CD4-positive, alpha-beta T cell treated with Interferon alpha-2 for 1 hour (primary cell): ENCODE results near the gene COL8A2.

Experiments used
- DNase-seq, 2 donors: peaks; one replicate each; pipeline ENCODE4 v3.0.0-alpha.2; 2020 to 2022

The COL8A2 gene

DNA sequence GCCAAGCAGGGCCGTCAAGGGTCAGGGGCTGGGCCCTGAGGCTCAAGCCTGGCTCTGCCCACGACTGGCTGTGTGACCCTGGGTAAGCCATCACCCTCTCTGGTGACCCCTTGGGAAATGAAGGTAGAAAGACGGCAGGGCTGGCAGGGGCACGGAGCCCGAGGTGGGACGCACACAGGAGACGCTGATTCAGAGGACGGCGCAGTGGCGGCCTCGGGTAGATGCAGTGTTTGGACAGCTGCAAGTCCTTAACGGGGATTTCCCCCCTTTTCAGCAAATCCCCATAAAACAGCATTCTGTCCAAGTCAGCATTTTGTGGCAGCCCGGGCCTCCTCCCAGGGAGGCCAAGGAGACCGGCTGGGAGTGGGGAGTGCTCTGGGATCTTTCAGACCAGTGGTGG, 16.7 kb downstream of the COL8A2 start:
- DNase-seq = no peak

DNA sequence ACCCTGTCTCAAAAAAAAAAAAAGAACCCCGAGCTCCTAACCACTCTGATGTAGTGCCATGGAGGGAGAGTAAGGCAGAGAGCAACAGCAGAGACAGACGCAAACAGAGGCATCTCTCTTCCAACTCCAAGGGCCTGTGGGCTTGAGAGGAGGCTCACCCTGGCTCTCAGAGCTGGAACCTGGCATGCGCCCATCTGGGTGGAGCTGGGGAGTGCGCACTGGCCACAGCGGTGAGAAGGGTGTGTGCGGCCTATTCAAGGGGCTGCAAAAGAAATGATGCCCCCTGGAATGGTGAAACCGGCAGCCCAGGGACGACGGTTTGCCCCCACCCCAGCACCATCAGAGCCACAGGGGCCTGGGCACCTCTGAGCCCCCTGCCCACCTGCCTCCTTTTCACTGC, 17.6 kb downstream of the COL8A2 start:
- no peak for DNase-seq

DNA sequence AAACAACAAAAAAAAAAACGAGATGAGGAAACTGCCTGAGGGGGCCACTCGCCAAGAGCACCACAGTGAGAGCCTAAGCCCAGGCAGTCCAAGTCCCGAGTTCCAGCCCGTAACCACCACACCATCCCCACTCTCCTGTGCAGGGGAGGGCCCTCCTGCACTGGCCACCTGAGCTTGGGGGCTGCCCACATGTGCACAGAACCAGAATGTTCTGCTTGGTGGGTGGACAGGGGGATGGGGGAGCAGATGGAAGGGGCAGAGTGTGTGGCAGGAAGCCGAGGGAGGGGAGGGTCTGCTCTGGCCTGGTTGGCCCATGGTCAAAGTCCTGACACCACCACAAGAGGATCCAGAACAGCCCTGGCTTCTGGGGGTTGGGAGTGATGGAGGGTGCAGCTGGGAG, 18.8 kb downstream of the COL8A2 start:
- DNase-seq = no peak

DNA sequence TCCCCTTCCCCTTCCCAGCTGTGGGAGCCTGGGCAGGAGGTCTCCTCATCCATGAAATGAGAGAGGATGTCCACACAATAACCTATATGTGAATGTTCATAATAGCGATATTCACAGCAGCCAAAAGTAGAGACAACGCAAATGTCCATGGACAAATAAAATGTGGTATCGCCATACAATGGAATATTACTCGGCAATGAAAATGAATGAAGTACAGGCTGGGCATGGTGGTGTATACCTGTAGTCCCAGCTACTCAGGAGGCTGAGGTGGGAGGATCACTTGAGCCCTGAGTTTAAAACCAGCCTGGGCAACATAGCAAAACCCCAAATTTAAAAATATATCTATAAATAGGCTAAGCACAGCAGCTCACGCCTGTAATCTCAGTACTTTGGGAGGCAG, 23.5 kb downstream of the COL8A2 start:
- no peak for DNase-seq

DNA sequence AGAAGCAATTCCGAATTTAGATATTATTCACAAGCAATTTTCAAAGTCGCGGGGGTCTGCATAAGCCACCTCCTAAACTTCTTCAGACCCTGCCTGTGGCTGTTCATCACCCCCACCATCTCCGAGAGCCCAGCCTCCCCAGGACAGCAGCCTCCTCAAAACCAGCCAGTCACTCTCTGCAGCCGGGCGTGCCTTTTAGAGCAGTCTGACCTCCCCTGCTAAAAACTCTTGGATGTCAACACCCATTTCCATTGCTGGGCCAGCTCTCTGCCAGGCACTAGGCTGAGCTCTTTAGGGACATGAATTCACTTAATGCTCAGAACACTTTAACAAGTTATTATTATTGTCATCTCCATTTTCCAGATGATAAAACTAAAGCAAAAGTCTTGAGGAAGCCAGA, 24.6 kb downstream of the COL8A2 start:
- no peak for DNase-seq

DNA sequence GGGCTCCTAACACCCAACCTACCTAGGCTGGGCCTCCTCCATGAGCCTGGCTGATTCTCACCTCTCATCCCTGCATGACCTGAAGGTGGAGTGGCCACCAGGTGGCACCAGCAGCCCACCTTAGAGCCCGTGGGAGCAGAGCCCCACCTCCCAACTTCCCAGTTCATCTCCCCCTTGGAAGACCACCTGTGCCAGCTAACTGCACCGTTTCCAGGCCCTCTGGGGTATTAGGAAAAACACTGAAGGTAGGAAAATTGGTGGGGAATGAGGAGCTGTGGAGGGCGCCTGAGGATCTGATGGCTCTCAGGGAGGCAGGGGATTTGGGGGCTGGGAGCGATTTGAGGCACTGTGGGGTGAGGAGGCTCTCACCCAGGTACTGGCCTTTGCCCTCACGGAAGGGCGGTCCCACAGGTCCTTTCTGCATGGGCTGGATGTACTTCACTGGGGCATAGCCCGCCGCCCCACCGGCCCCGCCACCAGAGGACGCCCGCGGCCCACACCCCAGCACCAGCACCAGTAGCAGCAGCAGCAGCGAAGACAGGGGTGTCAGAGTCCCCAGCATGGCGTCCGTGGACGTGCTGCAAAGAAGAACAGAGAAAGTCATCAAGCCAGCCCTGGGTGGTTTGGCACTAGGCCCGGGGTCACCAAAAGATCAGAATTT, 25.2 kb downstream of the COL8A2 start:
- peak; percentile 68 to 78 for DNase-seq

DNA sequence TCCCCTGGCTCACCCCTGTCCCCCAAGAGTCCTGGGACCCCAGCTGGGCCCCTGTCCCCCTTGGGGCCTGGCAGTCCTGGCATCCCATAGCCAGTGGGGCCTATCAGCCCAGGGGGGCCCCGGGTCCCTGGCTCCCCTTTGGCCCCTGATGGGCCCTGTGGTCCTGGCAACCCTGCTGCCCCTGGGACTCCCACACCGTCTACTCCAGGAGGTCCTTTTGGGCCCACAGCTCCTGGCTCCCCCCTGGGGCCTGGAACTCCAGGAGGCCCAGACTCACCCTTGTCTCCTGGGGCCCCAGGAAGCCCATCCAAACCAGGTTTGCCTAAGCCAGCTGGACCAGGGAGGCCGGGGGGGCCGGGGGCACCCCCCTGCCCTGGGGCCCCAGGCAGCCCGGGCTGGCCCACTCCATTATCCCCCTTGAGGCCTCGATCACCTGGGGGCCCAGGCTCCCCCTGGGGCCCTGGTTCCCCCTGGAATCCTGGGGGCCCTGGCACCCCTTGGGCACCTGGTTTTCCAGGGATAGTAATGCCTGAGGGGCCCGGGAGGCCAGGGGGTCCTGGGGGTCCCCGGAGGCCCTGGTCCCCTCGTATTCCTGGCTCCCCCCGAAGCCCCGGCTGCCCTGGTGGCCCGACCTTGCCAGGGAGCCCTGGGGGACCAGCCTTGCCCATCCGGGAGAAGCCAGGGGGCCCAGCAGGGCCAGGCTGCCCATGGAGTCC, 26.2 kb downstream of the COL8A2 start:
- no peak for DNase-seq

DNA sequence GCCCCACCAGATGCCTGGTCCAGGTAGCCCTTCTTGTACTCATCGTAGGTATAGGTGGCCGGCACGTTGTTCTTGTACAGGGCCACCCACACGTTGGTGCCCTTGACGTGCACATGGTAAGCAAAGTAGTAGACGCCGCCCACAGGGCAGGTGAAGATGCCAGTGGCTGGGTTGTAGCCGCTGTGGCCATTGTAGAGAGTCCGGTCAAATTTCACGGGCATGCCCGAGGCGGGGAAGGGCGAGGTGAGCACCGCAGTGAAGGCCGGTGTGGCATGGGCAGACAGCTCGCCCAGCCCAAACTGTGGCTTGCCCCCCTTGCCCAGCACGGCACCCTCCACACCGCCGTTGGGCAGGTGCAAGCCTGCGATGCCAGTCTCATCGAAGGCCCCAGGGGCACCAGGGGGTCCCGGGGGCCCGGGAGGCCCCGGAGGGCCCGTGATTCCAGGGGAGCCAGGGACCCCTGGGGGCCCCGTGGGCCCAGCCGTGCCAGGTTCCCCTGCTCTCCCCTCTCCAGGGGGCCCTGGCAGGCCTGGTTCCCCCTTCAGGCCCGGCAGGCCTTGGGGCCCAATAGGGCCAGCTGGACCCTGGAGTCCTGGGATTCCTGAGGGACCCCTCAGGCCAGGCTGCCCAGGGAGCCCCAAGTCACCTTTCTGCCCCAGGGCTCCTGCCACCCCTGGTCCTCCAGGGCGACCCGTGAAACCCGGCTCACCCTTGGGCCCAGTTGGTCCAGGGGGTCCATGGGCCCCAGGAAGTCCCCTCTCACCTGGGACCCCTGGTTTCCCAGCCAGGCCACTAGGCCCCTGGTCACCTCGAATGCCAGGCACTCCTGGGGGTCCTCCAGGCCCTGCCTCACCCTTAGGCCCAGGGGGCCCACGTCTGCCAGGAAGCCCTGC, 27.1 kb downstream of the COL8A2 start:
- DNase-seq = no peak

DNA sequence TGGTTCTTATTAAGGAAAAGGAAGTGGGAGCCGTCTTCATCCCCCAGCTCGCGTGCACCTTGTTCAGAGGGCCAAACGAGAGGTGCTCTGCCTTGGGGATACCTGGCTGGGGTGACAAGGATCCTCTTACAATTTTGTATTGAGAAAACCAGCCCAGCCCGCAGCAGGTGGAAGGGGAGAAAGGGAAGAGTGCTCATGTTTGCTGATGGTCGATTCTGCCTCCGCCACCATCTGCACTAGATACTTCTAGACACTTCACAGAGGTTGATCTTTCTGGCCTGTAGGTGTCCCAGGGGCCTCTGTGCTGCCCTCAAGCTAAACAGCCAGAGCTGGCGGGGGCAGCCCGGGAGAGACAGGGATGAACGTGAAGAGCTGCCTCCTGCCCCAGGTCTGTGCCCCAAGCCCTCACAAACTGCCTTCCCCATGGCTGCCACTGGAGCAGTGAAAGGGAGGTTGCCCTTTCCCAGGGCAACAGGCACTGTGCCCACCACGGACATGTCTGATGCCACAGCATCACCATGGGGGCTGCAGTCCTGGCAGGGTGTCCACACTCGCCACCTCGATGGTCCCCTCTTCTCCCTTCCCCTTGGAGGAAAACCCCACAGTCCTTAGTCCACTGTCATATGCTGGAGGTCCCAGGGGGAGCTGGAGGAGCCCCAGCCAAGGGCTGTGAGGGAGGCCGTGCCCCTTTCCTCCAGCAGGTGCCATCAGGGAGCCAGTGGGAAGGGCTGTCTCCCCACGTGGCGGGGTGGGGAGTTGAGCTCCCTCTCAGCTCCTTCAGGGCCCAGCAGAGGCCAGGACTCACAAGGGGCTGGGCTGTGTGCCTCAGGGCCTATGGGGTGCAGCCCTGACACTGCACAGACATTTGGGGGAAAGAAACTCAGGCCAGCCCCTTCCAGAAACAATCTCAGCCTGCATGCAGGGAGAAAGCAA, 28.3 kb downstream of the COL8A2 start:
- no peak for DNase-seq

DNA sequence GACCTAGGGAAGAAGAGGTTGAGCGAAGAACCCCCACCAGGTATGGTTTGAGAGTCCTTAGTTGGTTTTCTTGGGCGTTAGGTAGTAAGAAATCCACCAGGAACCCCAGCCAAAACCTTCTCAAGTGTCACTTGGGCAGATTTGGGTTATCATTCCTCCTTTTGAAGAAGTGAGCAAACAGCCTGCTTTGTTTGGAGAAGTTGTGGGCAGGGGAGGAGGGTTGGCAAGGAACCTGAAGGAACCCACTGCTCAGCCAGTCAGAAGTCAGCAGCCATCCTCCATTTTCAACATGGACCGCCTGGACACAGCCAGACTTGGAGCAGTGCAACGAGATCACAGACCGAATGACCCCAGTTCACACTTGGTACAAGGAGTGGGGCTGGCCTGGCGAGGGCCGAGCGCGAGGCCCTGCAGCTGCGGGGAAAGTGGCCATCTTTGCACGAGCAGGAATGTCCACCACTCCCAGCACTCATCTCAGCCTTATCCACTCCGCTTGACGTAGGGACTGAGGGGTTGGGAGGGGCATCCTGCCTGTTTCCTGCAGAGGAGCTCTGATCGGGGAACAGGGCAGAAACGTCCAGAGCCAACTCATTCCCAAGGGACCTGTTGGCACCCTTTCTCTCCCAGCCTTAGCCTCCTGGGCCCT, 29.1 kb downstream of the COL8A2 start:
- peak in 1 of 2 donors; percentile 28 for DNase-seq

DNA sequence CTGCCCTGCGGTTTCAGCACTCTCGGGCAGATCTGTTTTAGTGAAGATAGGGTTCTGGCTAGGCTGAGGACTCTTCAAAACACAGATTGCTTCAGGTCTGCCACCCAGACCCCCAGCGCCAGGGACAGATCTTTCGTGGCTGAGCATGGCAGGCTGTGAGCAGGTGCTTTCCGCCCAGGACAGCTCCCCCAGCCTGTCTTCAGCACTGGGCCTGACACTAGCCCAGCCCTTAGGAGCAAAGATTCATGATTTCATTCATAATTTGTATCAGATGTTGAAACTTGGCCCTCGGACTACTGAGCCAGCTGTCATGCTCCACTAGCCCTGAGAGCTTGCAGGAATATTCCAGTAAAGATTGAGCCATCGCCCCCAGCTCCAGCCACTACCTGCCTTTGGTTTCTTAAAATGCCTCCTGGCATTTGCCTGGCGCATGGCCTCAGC, 30.4 kb downstream of the COL8A2 start:
- no peak for DNase-seq

DNA sequence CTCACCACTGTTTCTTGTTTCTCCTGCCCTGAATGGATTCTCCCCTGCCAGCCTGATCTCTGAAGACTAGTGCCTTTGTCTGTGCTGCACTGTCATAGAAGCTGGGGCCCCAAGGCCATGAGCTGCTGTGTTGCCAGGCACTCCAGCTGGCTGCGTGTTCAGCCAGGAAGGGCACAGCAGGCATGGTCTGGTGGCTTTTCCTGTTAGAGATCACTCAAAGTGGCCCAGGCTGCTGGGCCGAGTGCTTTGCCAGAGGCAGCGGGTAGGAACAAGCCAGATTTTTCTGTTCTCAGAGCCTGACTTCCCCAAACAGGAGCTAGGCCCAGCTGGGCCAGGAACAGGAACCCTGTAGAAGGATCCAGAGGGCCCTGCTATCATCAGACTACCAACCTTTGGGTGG, 31.1 kb downstream of the COL8A2 start:
- no peak for DNase-seq

DNA sequence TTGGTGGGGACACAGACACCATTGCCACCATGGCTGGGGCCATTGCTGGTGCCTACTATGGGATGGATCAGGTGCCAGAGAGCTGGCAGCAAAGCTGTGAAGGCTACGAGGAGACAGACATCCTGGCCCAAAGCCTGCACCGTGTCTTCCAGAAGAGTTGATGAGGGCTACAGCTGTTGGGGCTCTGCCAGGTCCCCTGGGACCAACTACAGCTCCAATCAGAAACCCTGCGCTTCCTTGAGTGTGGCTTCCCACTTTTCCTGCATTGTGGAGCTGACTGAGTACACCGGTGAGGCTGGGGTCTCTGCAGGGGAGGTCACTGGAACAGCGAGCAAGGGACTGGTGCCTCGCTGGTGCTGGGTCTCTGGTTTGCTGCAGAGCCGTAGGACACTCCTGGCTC, 31.8 kb downstream of the COL8A2 start:
- no peak for DNase-seq

DNA sequence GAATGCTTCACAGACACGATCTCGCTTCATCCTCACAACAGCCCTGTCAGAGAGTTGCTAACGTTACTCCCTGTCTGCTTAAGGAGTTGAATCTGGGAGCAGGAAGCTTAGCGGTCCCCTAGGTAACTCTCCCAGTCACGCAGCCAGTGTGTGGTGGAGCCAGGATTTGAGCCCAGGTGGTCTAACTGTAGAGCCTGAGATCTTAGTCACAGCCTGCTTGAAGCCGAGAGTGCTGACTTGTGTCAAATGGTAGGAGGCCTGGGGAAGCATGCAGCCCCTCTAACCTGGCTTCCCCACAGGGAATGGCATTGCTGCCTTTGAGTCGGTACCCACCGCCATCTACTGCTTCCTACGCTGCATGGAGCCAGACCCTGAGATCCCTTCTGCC, 32.2 kb downstream of the COL8A2 start:
- DNase-seq = no peak

DNA sequence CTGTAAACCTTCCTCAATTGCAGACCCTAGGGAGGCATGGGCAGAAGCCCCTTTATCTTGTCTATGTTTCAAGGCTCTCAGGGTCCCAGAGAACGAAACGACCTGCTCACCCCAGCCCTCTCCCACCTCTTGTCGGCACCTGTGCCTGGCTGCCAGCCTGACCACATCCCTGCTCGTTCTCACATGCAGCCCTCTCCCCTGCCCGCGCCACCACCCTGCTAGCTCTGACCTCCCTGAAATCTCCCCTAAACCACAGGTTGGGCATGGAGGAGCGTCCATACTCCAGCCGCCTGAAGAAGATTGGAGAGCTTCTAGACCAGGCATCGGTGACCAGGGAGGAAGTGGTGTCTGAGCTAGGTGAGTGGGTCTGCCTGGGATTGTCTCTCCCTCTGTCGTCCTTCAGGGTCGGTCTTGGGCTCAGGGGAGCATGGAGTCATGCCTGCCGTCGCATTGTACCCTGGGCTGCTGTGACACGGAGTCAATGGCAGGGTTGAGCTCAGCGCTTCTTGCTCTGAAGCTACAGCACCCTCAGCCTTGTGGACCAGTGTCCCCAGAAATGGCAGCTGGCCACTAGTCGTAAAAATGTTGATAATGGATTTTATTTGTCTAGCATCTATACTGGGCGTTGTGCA, 32.7 kb downstream of the COL8A2 start:
- DNase-seq = no peak

DNA sequence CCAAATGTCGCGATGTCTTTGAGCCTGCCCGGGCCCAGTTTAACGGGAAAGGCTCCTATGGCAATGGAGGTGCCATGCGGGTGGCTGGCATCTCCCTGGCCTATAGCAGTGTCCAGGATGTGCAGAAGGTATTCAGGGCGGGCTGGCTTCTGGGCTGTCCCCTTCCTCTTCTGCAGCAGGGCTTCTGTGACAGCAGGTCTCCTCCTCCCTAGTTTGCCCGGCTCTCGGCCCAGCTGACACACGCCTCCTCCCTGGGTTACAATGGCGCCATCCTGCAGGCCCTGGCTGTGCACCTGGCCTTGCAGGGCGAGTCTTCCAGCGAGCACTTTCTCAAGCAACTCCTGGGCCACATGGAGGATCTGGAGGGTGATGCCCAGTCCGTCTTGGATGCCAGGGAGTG, 33.3 kb downstream of the COL8A2 start:
- DNase-seq = no peak

DNA sequence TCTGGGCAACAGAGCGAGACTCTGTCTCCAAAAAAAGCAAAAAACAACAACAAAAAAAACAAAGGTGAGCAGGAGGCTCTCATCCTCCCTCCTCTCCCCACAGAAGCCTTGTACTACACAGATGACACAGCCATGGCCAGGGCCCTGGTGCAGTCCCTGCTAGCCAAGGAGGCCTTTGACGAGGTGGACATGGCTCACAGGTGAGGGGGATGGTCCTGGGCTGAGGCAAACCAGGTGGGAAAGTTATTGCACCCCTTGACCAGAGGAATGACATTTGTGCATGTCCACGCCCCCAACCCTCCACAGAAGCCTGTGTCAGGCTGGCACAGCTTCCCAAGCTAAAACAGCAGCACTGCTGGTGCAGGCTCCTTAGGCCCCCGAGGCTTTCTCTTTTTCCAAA, 33.9 kb downstream of the COL8A2 start:
- DNase-seq = no peak

DNA sequence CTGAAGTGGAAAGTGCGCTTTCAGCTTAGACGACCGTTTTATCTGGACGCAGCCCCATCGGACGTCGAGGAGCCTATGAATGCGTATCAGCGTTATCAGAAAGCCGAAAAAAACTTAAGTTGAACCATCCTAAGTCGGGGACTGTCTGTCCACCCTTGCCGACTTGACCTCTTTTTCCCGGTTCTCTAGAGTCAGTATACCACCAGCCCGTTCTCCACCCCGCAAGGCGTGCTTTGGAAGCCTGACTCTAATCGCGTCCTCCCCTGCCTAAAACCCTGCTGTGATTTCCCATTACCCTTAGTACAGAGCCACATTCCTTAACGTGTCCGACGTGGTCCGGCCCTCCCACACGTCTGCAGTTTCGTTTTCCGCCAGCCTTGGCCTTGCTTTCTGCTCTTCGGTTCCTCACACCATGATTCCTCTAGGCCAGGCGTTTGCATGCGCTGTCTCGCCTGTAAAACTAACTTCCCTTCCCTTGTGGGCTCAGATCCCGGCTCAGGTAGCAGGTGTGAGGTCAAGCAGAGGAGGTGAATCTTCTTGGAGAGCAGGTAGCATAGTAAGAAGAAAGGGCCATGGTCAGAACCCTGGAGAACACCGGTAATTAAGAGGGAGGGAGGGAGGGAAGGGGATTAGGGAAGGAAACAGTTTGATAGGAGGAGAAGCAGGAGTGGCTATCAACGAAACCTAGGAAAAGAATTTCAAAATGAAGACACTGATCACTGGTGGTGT, 35.5 kb downstream of the COL8A2 start:
- peak; percentile 47 to 50 for DNase-seq

DNA sequence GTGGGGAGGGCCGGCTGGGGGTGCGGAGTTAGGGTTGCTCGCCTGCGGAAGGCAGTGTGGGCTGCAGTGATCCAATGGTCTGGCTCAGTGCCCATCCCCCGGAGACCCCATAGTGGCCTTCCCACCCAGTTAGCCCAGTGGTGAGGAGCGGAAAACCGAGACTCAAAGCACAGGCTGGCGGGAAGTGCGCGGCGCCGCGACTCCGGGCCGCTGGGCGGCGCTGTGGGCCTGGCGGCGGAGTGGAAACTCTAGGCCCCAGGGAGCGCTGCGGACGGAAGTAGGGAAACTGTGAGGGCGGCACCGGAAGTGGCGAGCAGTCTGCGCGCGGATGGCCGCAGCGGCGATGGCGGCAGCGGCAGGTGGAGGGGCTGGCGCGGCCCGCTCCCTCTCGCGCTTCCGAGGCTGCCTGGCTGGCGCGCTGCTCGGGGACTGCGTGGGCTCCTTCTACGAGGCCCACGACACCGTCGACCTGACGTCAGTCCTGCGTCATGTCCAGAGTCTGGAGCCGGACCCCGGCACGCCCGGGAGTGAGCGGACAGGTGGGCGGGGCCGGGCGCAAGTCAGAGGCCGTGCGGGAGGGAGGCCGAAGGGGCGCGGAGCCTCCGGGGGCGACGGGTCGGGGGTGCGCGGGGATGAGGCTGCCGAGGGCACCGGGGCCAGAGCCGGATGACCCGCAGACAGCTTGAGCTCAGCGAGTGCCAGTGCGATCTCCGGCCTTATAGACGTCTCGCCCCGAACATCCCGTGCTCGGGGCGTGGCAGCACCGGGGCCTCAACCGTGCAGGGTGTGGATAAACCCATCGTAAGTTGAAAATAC, 36.2 kb downstream of the COL8A2 start, which contains the start of gene ADPRS:
ADPRS (plus strand) TSS at position 316 of the 816 bp plus-strand sequence; CDS start at position 329, 13 bp downstream.
- DNase-seq = peak; percentile 88 to 93

DNA sequence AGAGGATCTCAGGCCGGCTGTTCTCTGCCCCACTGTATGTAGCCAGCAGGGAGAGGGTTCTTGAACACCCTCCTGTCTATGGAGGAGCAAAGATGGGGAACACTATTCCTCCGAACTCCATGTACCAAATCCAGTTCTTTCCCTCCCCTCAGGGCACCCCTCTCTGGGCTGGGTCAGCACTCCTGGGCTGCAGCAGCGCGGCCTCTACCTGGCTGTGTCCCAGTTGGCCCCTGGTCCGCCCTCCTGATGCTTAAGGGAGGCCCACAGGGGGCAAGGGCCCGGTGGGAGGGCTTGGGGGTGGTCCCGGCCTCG, 36.8 kb downstream of the COL8A2 start:
- DNase-seq = no peak
